ENCODE data around the gene CPN1.
A peak's percentile ranks its signal among the peaks of the same experiment; 100 is the strongest.
"Not testable (repeated sequence)": the region's sequence is repeated elsewhere in the genome, so short reads cannot be mapped to it uniquely, and the experiment has no call there.

Gene CPN1

DNA sequence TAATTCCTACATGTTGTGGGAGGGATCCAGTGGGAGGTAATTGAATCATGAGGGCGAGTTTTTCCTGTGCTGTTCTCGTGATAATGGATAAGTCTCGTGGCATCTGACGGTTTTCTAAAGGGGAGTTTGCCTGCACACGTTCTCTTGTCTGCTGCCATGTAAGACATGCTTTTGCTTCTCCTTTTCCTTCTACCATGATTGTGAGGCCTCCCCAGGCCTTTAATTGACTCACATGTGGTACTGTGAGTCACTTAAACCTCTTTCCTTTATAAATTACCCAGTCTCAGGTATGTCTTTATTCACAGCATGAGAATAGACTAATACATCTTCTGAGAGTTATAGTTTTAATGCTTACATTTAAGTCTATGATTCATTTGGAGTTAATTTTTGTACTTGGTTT is 22.6 kb upstream of the CPN1 start:
- H3K4me3 ChIP-seq (ENCODE audit: low read depth, low read length), result no peak overlapping the region
- DNase-seq (ENCODE audit: low read depth, low spot score), result no peak
- in situ Hi-C loops (cut with HindIII; ENCODE audit: low sequenced_read_pairs), result no loop called here
- TF ChIP-seq, protein P1, sequence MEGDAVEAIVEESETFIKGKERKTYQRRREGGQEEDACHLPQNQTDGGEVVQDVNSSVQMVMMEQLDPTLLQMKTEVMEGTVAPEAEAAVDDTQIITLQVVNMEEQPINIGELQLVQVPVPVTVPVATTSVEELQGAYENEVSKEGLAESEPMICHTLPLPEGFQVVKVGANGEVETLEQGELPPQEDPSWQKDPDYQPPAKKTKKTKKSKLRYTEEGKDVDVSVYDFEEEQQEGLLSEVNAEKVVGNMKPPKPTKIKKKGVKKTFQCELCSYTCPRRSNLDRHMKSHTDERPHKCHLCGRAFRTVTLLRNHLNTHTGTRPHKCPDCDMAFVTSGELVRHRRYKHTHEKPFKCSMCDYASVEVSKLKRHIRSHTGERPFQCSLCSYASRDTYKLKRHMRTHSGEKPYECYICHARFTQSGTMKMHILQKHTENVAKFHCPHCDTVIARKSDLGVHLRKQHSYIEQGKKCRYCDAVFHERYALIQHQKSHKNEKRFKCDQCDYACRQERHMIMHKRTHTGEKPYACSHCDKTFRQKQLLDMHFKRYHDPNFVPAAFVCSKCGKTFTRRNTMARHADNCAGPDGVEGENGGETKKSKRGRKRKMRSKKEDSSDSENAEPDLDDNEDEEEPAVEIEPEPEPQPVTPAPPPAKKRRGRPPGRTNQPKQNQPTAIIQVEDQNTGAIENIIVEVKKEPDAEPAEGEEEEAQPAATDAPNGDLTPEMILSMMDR (IDR thresholded peaks at IDR 0.05; ENCODE audit: low read depth, low read length), result no peak

DNA sequence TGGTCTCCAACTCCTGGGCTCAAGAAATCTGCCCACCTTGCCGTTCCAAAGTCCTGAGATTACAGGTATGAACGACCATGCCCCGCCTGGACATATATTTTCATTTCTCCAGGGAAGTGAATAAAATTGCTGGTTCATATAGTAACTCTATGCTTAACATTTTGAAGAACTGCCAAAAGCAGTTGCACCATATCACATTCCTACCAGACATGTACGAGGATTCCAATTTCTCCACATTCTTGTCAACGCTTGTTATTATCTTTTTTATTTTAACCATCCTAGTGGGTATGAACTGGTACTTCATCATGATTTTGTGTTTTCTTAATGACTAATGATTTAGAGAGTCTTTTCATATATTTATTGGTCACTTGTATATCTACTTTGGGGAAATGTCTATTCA is 21.9 kb upstream of the CPN1 start:
- DNase-seq (ENCODE audit: low read depth, low spot score), result no peak
- TF ChIP-seq, protein P1 (IDR thresholded peaks at IDR 0.05; ENCODE audit: low read depth, low read length), result no peak
- H3K4me3 ChIP-seq (ENCODE audit: low read depth, low read length), result no peak overlapping the region

DNA sequence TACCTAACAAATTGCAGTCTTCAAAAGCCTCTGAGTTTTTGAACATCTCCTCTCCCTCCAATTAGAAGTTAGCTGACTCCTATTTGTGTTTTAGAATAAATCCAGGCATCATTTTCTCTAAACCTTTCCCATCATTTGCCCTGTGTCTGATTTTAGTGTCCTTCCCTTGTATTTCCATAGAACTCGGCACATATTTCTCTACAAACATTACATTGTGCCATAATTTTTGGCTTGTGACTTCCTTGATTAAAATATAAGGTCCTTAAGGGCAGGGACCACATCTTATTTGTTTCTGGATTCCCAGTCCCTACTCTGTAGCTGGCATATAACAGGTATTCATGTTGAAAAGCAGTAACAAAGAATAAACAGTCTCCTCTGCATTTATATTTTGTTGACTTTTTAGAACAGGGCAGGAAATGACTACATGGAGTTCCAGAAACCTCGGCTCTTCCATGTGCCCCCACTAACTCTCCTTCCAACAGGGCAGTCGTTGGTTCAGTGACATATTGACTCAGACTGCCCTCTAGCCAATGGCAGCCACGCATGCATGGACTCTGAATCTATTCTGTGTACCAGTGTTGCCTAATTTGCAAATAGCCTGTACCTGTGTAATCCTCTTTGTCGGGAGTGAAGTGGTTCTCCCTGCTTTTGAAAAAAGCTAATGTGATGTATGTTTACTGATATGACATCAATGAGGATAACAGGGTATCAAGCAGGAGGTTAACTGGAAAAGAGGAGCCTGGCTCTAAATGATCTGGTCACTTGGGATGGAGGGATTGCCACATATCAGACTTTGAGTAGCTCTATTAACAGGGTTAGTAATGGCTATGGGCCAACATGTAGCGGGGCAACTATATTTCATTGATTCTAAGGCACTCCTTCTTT is 19.8 kb upstream of the CPN1 start:
- TF ChIP-seq, protein P1 (IDR thresholded peaks at IDR 0.05; ENCODE audit: low read depth, low read length), result no peak
- H3K4me3 ChIP-seq (ENCODE audit: low read depth, low read length), result no peak overlapping the region
- DNase-seq (ENCODE audit: low read depth, low spot score), result no peak
- in situ Hi-C loops (cut with HindIII; ENCODE audit: low sequenced_read_pairs), result no loop called here

More for the DNA sequence above, 21.9 kb upstream of the CPN1 start:
- in situ Hi-C loops (cut with HindIII; ENCODE audit: low sequenced_read_pairs), result no loop called here

DNA sequence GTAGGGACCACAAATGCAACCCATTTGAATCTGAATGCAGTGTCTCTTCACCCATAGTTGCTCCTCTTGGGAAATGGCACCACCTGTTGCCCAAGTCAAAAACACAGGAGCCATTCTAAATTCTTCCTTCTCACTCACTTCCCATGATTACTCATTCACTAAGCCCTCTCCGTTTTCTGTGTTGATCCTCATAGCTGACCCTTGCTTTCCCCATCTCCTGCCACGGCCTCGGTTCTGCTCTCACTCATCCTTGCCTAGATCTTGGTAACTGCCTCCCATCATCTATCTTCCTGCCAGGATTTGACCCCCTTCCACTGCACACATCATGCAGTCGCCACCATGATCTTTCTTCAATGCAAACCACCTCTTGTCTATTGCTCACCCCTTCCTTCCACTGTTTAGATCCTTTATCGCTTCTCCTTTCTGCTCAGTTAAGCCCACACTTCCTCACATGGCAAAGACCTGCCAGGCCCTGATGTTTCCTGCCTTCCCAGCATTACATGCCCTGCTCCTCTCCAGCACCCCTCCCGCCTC is 19.0 kb upstream of the CPN1 start:
- TF ChIP-seq, protein P1 (IDR thresholded peaks at IDR 0.05; ENCODE audit: low read depth, low read length), result peak; percentile 28
- no peak for DNase-seq (ENCODE audit: low read depth, low spot score)
- in situ Hi-C loops (cut with HindIII; ENCODE audit: low sequenced_read_pairs), result no loop called here
- no peak overlapping the region for H3K4me3 ChIP-seq (ENCODE audit: low read depth, low read length)

DNA sequence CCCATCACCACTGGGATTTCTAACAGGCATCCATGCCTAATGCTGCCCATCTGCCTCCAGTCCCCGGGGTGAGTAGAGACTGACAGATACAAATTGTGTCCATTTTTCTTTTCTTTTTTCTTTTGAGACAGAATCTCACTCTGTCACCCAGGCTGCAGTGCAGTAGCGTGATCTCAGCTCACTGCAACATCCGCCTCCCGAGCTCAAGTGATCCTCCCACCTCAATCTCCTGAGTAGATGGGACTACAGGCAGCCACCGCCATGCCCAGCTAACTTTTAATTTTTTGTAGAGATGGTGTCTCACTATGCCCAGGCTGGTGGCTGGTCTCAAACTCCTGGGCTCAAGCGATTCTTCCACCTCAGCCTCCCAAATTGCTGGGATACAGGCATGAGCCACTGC is 7.6 kb upstream of the CPN1 start:
- in situ Hi-C loops (cut with HindIII; ENCODE audit: low sequenced_read_pairs), result no loop called here
- DNase-seq (ENCODE audit: low read depth, low spot score), result no peak

DNA sequence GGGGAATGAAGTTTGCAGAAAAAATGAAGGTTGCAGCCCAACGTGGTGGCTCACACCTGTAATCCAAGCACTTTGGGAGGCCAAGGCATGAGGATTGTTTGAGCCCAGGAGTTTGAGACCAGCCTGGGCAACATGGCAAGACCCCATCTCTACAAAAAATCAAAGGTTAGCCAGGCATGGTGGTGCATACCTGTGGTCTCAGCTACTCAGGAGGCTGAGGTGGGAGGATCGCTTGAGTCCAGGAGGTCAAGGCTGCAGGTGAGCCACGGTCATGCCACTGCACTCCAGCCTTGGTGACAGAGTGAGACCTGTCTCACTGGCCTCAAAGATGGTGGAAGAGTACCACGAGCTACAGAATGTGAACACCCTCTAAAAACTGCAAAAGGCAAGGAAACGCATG is 5.0 kb upstream of the CPN1 start:
- DNase-seq (ENCODE audit: low read depth, low spot score); H3K4me3 ChIP-seq (ENCODE audit: low read depth, low read length); in situ Hi-C loops (cut with HindIII; ENCODE audit: low sequenced_read_pairs): not testable (repeated sequence)

More for the DNA sequence above, 7.6 kb upstream of the CPN1 start:
- TF ChIP-seq, protein P1 (IDR thresholded peaks at IDR 0.05; ENCODE audit: low read depth, low read length), result no peak
- no peak overlapping the region for H3K4me3 ChIP-seq (ENCODE audit: low read depth, low read length)

DNA sequence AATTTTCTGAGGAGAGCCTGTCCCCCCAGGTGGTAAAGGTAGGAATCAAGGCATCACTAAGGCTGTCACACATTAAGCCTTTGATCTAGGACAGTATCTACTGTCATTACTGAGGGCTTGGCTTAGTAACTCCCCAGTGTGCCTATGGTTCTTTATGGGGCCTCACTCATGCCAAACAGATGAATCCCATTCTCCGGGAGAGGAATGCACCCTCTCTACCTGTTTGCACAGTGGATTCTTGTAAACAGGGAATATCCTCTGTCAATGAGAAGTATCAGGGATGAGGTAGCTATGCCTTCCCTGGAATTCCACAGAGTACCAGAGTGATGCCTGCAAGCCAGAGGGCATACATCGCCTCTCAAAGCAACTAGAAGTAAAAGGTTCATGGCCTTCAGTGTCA is 3.9 kb upstream of the CPN1 start:
- no peak for DNase-seq (ENCODE audit: low read depth, low spot score)
- H3K4me3 ChIP-seq (ENCODE audit: low read depth, low read length), result no peak overlapping the region
- TF ChIP-seq, protein P1 (IDR thresholded peaks at IDR 0.05; ENCODE audit: low read depth, low read length), result no peak
- in situ Hi-C loops (cut with HindIII; ENCODE audit: low sequenced_read_pairs), result no loop called here
